Measurements from ENCODE around the gene ZC3HAV1L. TPM values are rescaled to one million over a fixed set of nuclear protein-coding genes. Genes with fewer than 3 reads are reported as not detected.
"Not testable (repeated sequence)": the region's sequence is repeated elsewhere in the genome, so short reads cannot be mapped to it uniquely, and the experiment has no call there.

Gene ZC3HAV1L
- total RNA-seq, 1 experiment from 2014 or later, result 11.8 TPM

DNA sequence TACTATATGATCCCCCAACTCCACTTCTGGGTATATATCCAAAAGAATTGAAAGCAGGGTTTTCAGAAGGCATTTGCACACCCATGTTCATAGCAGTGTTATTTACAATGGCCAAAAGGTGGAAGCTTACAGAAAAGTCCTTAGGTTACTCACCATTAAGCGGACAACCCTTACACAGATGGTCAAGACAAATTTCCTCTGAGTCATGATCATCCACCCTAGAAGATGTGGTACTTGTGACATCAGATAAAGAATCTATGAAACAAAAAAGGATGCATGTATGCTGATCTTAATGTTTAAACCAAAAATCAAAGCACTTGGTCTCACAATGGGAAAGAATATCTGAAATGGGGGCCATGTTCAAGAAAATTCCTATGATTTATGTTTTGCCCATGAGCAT lies 42.6 kb upstream of the ZC3HAV1L start:
- TF ChIP-seq FOSL1 (IDR thresholded peaks at IDR 0.05; ENCODE audit: low read depth), result no peak
- TF ChIP-seq, protein P1, sequence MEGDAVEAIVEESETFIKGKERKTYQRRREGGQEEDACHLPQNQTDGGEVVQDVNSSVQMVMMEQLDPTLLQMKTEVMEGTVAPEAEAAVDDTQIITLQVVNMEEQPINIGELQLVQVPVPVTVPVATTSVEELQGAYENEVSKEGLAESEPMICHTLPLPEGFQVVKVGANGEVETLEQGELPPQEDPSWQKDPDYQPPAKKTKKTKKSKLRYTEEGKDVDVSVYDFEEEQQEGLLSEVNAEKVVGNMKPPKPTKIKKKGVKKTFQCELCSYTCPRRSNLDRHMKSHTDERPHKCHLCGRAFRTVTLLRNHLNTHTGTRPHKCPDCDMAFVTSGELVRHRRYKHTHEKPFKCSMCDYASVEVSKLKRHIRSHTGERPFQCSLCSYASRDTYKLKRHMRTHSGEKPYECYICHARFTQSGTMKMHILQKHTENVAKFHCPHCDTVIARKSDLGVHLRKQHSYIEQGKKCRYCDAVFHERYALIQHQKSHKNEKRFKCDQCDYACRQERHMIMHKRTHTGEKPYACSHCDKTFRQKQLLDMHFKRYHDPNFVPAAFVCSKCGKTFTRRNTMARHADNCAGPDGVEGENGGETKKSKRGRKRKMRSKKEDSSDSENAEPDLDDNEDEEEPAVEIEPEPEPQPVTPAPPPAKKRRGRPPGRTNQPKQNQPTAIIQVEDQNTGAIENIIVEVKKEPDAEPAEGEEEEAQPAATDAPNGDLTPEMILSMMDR (IDR thresholded peaks at IDR 0.05 in 2 of 3, conservative IDR thresholded peaks at IDR 0.05 in 1 of 3; ENCODE audit: borderline replicate concordance in 1 of 3, insufficient read depth in 1 of 3, low read depth in 2 of 3, low read length in 2 of 3), result no peak
- TF ChIP-seq JUND (IDR thresholded peaks at IDR 0.05), result no peak
- no peak for TF ChIP-seq TCF7L2 (IDR thresholded peaks at IDR 0.05; ENCODE audit: borderline replicate concordance, extremely low read depth, insufficient read depth, insufficient read length)
- TF ChIP-seq, protein P2, sequence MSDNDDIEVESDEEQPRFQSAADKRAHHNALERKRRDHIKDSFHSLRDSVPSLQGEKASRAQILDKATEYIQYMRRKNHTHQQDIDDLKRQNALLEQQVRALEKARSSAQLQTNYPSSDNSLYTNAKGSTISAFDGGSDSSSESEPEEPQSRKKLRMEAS (IDR thresholded peaks at IDR 0.05), result no peak
- TF ChIP-seq ZNF274 (IDR thresholded peaks at IDR 0.05; ENCODE audit: low read depth, low read length), result no peak
- no peak for TF ChIP-seq YY1 (IDR thresholded peaks at IDR 0.05; ENCODE audit: extremely low read depth, insufficient replicate concordance, low read depth, low read length)
- no peaks in the 10 kb centered on the region for H3K79me2 ChIP-seq (ENCODE audit: insufficient read depth, low read length)
- H3K9me3 ChIP-seq (ENCODE audit: control insufficient read depth in 1 of 2, insufficient read depth in 1 of 2, low read depth in 1 of 2, low read length in 2 of 2), result no peaks in the 10 kb centered on the region
- intact Hi-C loops (cut with micrococcal nuclease), result no loop called here
- H2AFZ ChIP-seq (ENCODE audit: low read depth, low read length, poor library complexity, severe bottlenecking), result no peak overlapping the region
- peaks cover 25 to 26% of the 10 kb centered on the region in 2 experiments; a peak in 3 of 4 replicates for H3K36me3 ChIP-seq (ENCODE audit: control insufficient read depth in 1 of 2, insufficient read depth in 2 of 2, low read length in 2 of 2)
- no peaks in the 10 kb centered on the region for H4K20me1 ChIP-seq (ENCODE audit: insufficient read depth)
- no peak overlapping the region for H3K4me3 ChIP-seq (replicated peaks in 1 of 2; ENCODE audit: low read depth in 1 of 2, low read length in 2 of 2)
- ATAC-seq (no peak), DNase-seq (ENCODE audit: low read depth, low spot score) (no peak)
- ChIA-PET POLR2A (no interaction called here), RAD21 (ENCODE audit: low non-redundant PET in 1 of 2, low total read pairs in 2 of 2, uncharacterized antibody in 2 of 2, unreplicated experiment in 2 of 2) (no interaction called here), CTCF (interaction anchor here (0.9 kb wide), 1 partner anchor 192 kb away, joined by 3 read pairs; no protein-coding TSS in a partner anchor)
- H3K9ac ChIP-seq (ENCODE audit: low read length), result no peak overlapping the region
- H3K27ac ChIP-seq (ENCODE audit: low read depth, low read length), result no peak overlapping the region
- no TSS peak for BruUV-seq (replicated peaks)
- H3K9me2 ChIP-seq (ENCODE audit: insufficient read depth), result no peaks in the 10 kb centered on the region
- H3K4me2 ChIP-seq (ENCODE audit: low read length), result no peak overlapping the region
- no peaks in the 10 kb centered on the region for H3K27me3 ChIP-seq (ENCODE audit: insufficient read depth, low read length)
- 0 out of 4 replicates have a peak, but pooled peaks cover 0 to 3% of the 10 kb centered on the region in 2 experiments for H3K4me1 ChIP-seq (ENCODE audit: control insufficient read depth in 1 of 2, insufficient read depth in 2 of 2, low read length in 2 of 2)

DNA sequence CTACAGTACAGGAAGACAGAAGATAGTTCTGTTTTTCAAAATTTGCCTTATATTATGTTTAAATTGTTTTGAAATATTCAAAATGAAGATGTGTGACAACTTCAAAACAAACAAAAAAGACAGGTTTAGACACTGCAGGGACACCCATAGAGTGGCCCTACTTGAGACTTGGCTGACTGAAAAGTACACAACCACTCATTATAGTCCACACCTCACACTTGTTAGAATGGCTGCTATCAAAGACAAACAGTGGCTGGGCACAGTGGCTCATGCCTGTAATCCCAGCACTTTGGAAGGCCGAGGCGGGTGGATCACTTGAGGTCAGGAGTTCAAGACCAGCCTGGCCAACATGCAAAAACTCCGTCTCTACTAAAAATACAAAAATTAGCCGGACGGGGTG lies 41.9 kb upstream of the ZC3HAV1L start:
- ATAC-seq; H3K9ac ChIP-seq (ENCODE audit: low read length); intact Hi-C loops (cut with micrococcal nuclease); H3K4me3 ChIP-seq (replicated peaks in 1 of 2; ENCODE audit: low read depth in 1 of 2, low read length in 2 of 2); H4K20me1 ChIP-seq (ENCODE audit: insufficient read depth); H2AFZ ChIP-seq (ENCODE audit: low read depth, low read length, poor library complexity, severe bottlenecking); H3K27me3 ChIP-seq (ENCODE audit: insufficient read depth, low read length); H3K9me2 ChIP-seq (ENCODE audit: insufficient read depth); RAD21 ChIA-PET (ENCODE audit: low non-redundant PET in 1 of 2, low total read pairs in 2 of 2, uncharacterized antibody in 2 of 2, unreplicated experiment in 2 of 2); H3K27ac ChIP-seq (ENCODE audit: low read depth, low read length); DNase-seq (ENCODE audit: low read depth, low spot score); H3K4me1 ChIP-seq (ENCODE audit: control insufficient read depth in 1 of 2, insufficient read depth in 2 of 2, low read length in 2 of 2); H3K79me2 ChIP-seq (ENCODE audit: insufficient read depth, low read length); POLR2A ChIA-PET; H3K4me2 ChIP-seq (ENCODE audit: low read length); BruUV-seq (replicated peaks); H3K9me3 ChIP-seq (ENCODE audit: control insufficient read depth in 1 of 2, insufficient read depth in 1 of 2, low read depth in 1 of 2, low read length in 2 of 2): not testable (repeated sequence)
- H3K36me3 ChIP-seq (ENCODE audit: control insufficient read depth in 1 of 2, insufficient read depth in 2 of 2, low read length in 2 of 2), result peaks cover 19 to 21% of the 10 kb centered on the region in 2 experiments; a peak in 3 of 4 replicates
- CTCF ChIA-PET, result interaction anchor here (0.9 kb wide), 1 partner anchor 191 kb away, joined by 3 read pairs; no protein-coding TSS in a partner anchor
